GM21717 (cell line): ENCODE data around the gene FOXP1.

Experiments used
- ATAC-seq: cut with Tn5 transposase; IDR thresholded peaks from one replicate; pipeline ENCODE4 v1.9.1; 2021; ENCODE audit warnings: mild to moderate bottlenecking, moderate library complexity; ENCODE audit not compliant: unreplicated experiment

The FOXP1 gene

GRCh38 chr3:71384837-71385716, 198.5 kb downstream of the FOXP1 start:
- ATAC-seq = no peak

GRCh38 chr3:71384388-71384787, 199.1 kb downstream of the FOXP1 start:
- ATAC-seq = no peak

- no peak for ATAC-seq
Measured at GRCh38 chr3:71380096-71380495, 203.4 kb downstream of the FOXP1 start.

GRCh38 chr3:71378509-71378908, 205.0 kb downstream of the FOXP1 start:
- ATAC-seq = no peak

- no peak for ATAC-seq
Measured at GRCh38 chr3:71376911-71377310, 206.6 kb downstream of the FOXP1 start.

GRCh38 chr3:71376503-71376902, 207.0 kb downstream of the FOXP1 start:
- ATAC-seq = no peak

- no peak for ATAC-seq
Measured at GRCh38 chr3:71374582-71374981, 208.9 kb downstream of the FOXP1 start.

GRCh38 chr3:71372911-71373637, 210.5 kb downstream of the FOXP1 start:
- ATAC-seq = no peak

- ATAC-seq = no peak
Measured at GRCh38 chr3:71372241-71372768, 211.2 kb downstream of the FOXP1 start.

- no peak for ATAC-seq
Measured at GRCh38 chr3:71371282-71371681, 212.2 kb downstream of the FOXP1 start.

- ATAC-seq = no peak
Measured at GRCh38 chr3:71370467-71370866, 213.1 kb downstream of the FOXP1 start.

GRCh38 chr3:71369701-71370391, 213.7 kb downstream of the FOXP1 start:
- no peak for ATAC-seq

GRCh38 chr3:71366988-71367604, 216.4 kb downstream of the FOXP1 start:
- ATAC-seq = no peak

GRCh38 chr3:71361334-71361890, 222.1 kb downstream of the FOXP1 start:
- no peak for ATAC-seq

- peak; percentile 90 for ATAC-seq
Measured at GRCh38 chr3:71360764-71361163, 222.8 kb downstream of the FOXP1 start.

- ATAC-seq = peak; percentile 43
Measured at GRCh38 chr3:71360180-71360579, 223.3 kb downstream of the FOXP1 start.

- no peak for ATAC-seq
Measured at GRCh38 chr3:71358243-71358642, 225.3 kb downstream of the FOXP1 start.

GRCh38 chr3:71356265-71356664, 227.3 kb downstream of the FOXP1 start:
- no peak for ATAC-seq

- ATAC-seq = no peak
Measured at GRCh38 chr3:71355862-71356261, 227.7 kb downstream of the FOXP1 start.

GRCh38 chr3:71355037-71355436, 228.5 kb downstream of the FOXP1 start:
- no peak for ATAC-seq
